Measurements from ENCODE around the gene CDK5RAP2.
A peak's percentile ranks its signal among the peaks of the same experiment; 100 is the strongest.

CDK5RAP2 gene

GRCh38 chr9:120433701-120434100, 146.3 kb downstream of the CDK5RAP2 start:
- no peak for DNase-seq

- DNase-seq = no peak
These were observed 147.4 kb downstream of the CDK5RAP2 start for GRCh38 chr9:120432600-120432999.

- peak; percentile 50 for DNase-seq
These were observed 148.7 kb downstream of the CDK5RAP2 start for GRCh38 chr9:120431268-120431667.

- DNase-seq = no peak
These were observed 155.7 kb downstream of the CDK5RAP2 start for GRCh38 chr9:120424248-120424647.

- DNase-seq = no peak
These were observed 156.2 kb downstream of the CDK5RAP2 start for GRCh38 chr9:120423812-120424211.

GRCh38 chr9:120421977-120422376, 158.0 kb downstream of the CDK5RAP2 start:
- DNase-seq = no peak

- no peak for DNase-seq
These were observed 161.7 kb downstream of the CDK5RAP2 start for GRCh38 chr9:120418315-120418714.

- no peak for DNase-seq
These were observed 163.1 kb downstream of the CDK5RAP2 start for GRCh38 chr9:120416781-120417427.

- no peak for DNase-seq
These were observed 166.6 kb downstream of the CDK5RAP2 start for GRCh38 chr9:120413121-120414048.

GRCh38 chr9:120412425-120412951, 167.5 kb downstream of the CDK5RAP2 start:
- no peak for DNase-seq

GRCh38 chr9:120411862-120412424, 168.0 kb downstream of the CDK5RAP2 start:
- no peak for DNase-seq

- no peak for DNase-seq
These were observed 169.0 kb downstream of the CDK5RAP2 start for GRCh38 chr9:120410925-120411501.

- DNase-seq = no peak
These were observed 171.2 kb downstream of the CDK5RAP2 start for GRCh38 chr9:120408680-120409258.

- no peak for DNase-seq
These were observed 174.1 kb downstream of the CDK5RAP2 start for GRCh38 chr9:120405860-120406259.

GRCh38 chr9:120405134-120405533, 174.8 kb downstream of the CDK5RAP2 start:
- DNase-seq = no peak

GRCh38 chr9:120403543-120403856, 176.5 kb downstream of the CDK5RAP2 start:
- DNase-seq = no peak

GRCh38 chr9:120402741-120403542, 177.0 kb downstream of the CDK5RAP2 start:
- DNase-seq = peak; percentile 76

GRCh38 chr9:120399940-120400339, 180.0 kb downstream of the CDK5RAP2 start:
- no peak for DNase-seq

GRCh38 chr9:120398286-120398685, 181.7 kb downstream of the CDK5RAP2 start:
- no peak for DNase-seq

GRCh38 chr9:120397453-120397852, 182.5 kb downstream of the CDK5RAP2 start:
- DNase-seq = no peak

GRCh38 chr9:120396931-120397330, 183.0 kb downstream of the CDK5RAP2 start:
- DNase-seq = no peak

- DNase-seq = no peak
These were observed 183.5 kb downstream of the CDK5RAP2 start for GRCh38 chr9:120396418-120396817.

Measured in suppressor macrophage treated with lipopolysaccharide for 4 hours (primary cell).